HEK293T (cell line): ENCODE data around the gene RPRD2.

Experiments used
- BHLHE40 ChIP-seq: fragments of 450-650 bp; IDR thresholded peaks from 2 replicates; pipeline ENCODE4 v1.6.1; 2016; ENCODE audit warnings: mild to moderate bottlenecking, moderate library complexity, borderline replicate concordance
- ELF4 ChIP-seq: fragments of 450-650 bp; IDR thresholded peaks from 2 replicates; pipeline ENCODE4 v1.6.1; 2017; ENCODE audit warnings: antibody characterized with exemption
- FOXA1 ChIP-seq: fragments of 450-650 bp; IDR thresholded peaks from 2 replicates; pipeline ENCODE4 v1.6.1; 2016; ENCODE audit warnings: mild to moderate bottlenecking
- FOXK2 ChIP-seq: fragments of 450-650 bp; IDR thresholded peaks from 2 replicates; pipeline ENCODE4 v1.6.1; 2016; ENCODE audit warnings: mild to moderate bottlenecking
- FOXM1 ChIP-seq: fragments of 450-650 bp; IDR thresholded peaks from 2 replicates; pipeline ENCODE4 v1.6.1; 2017; ENCODE audit warnings: mild to moderate bottlenecking, borderline replicate concordance
- NFRKB ChIP-seq: fragments of 450-650 bp; IDR thresholded peaks from 2 replicates; pipeline ENCODE4 v1.6.1; 2016; ENCODE audit warnings: mild to moderate bottlenecking, moderate library complexity
- SP1 ChIP-seq: fragments of 450-650 bp; IDR thresholded peaks from 2 replicates; pipeline ENCODE4 v1.6.1; 2017
- TARDBP ChIP-seq: fragments of 450-650 bp; IDR thresholded peaks from 2 replicates; pipeline ENCODE4 v1.6.1; 2016
- TF ChIP-seq, protein P1 (sequence below): fragments of 450-650 bp; IDR thresholded peaks from 2 replicates; pipeline ENCODE4 v1.6.1; 2016

GRCh38 chr1:150409504-150410362, 45.8 kb downstream of the RPRD2 start:
- no peak for TF ChIP-seq TARDBP
- TF ChIP-seq SP1, result no peak
- TF ChIP-seq, protein P1, sequence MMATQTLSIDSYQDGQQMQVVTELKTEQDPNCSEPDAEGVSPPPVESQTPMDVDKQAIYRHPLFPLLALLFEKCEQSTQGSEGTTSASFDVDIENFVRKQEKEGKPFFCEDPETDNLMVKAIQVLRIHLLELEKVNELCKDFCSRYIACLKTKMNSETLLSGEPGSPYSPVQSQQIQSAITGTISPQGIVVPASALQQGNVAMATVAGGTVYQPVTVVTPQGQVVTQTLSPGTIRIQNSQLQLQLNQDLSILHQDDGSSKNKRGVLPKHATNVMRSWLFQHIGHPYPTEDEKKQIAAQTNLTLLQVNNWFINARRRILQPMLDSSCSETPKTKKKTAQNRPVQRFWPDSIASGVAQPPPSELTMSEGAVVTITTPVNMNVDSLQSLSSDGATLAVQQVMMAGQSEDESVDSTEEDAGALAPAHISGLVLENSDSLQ, result no peak
- TF ChIP-seq FOXM1, result no peak
- TF ChIP-seq FOXK2, result no peak
- TF ChIP-seq ELF4, result no peak
- TF ChIP-seq FOXA1, result no peak
- no peak for TF ChIP-seq NFRKB
- no peak for TF ChIP-seq BHLHE40
